GM15510 (cell line): ENCODE data around the gene IGF2.

ENCODE experiments used
- POLR2A ChIP-seq: IDR thresholded peaks from 3 replicates; pipeline ENCODE4 v1.6.1; 2011; ENCODE audit warnings: borderline replicate concordance; ENCODE audit not compliant: insufficient read length; ENCODE audit errors: extremely low read depth

The IGF2 gene

GRCh38 chr11:2160736-2161259, 21.6 kb upstream of the IGF2 start, which contains the start of gene INS:
Gene INS (minus strand): TSS chr11:2161209. CDS start chr11:2160971, 238 bp downstream.
- TF ChIP-seq POLR2A = no peak

GRCh38 chr11:2159536-2160413, 20.6 kb upstream of the IGF2 start:
- no peak for TF ChIP-seq POLR2A

- TF ChIP-seq POLR2A = no peak
Observed at GRCh38 chr11:2158966-2159365, 19.8 kb upstream of the IGF2 start.

GRCh38 chr11:2158296-2158737, 19.1 kb upstream of the IGF2 start:
- TF ChIP-seq POLR2A = no peak

GRCh38 chr11:2157294-2158040, 18.3 kb upstream of the IGF2 start:
- no peak for TF ChIP-seq POLR2A

GRCh38 chr11:2156416-2157182, 17.4 kb upstream of the IGF2 start:
- TF ChIP-seq POLR2A = no peak

GRCh38 chr11:2155511-2155910, 16.3 kb upstream of the IGF2 start:
- no peak for TF ChIP-seq POLR2A

GRCh38 chr11:2154889-2155288, 15.7 kb upstream of the IGF2 start:
- TF ChIP-seq POLR2A = no peak

- no peak for TF ChIP-seq POLR2A
Observed at GRCh38 chr11:2154195-2154585, 15.0 kb upstream of the IGF2 start.

- TF ChIP-seq POLR2A = no peak
Observed at GRCh38 chr11:2153581-2154194, 14.5 kb upstream of the IGF2 start.

- no peak for TF ChIP-seq POLR2A
Observed at GRCh38 chr11:2151500-2152257, 12.5 kb upstream of the IGF2 start.

- no peak for TF ChIP-seq POLR2A
Observed at GRCh38 chr11:2149864-2150847, 11.0 kb upstream of the IGF2 start.
